Erythroblast (primary cell): ENCODE results near the gene FIBIN.

Experiments
- GATA1 ChIP-seq: IDR thresholded peaks from 2 replicates; pipeline ENCODE4 v1.6.1; 2011; ENCODE audit warnings: low read depth, mild to moderate bottlenecking, control low read depth, low read length, moderate library complexity
- POLR2A ChIP-seq: IDR thresholded peaks from 2 replicates; pipeline ENCODE4 v1.6.1; 2011; ENCODE audit warnings: mild to moderate bottlenecking, low read length

GRCh38 chr11:26985470-26985869 lies 8.4 kb upstream of the FIBIN start:
- no peak for TF ChIP-seq POLR2A
- no peak for TF ChIP-seq GATA1
